MM.1S (cell line): Measurements from ENCODE around the gene SCT.

ENCODE experiments used
- DNase-seq: peaks from one replicate; pipeline ENCODE4 v3.0.0-alpha.2; 2015
- H2AFZ ChIP-seq: fragments of 300-600 bp; sonication (generic); 2 replicates; pipeline ENCODE4 v1.6.0; 2016; ENCODE audit warnings: antibody characterized with exemption, low read length
- H3F3A ChIP-seq: fragments of 300-600 bp; sonication (generic); 2 replicates; pipeline ENCODE4 v1.6.1; 2016; ENCODE audit warnings: mild to moderate bottlenecking, antibody characterized with exemption, low read length, moderate library complexity, mixed read lengths; ENCODE audit not compliant: insufficient read depth
- H3K27ac ChIP-seq: fragments of 300-600 bp; sonication (generic); 2 replicates; pipeline ENCODE4 v1.5.1; 2016; ENCODE audit warnings: mild to moderate bottlenecking, low read length
- H3K27me3 ChIP-seq: fragments of 300-600 bp; sonication (generic); replicated peaks from 2 replicates; pipeline ENCODE4 v1.6.0; 2016; ENCODE audit warnings: low read length; ENCODE audit not compliant: insufficient read depth
- H3K36me3 ChIP-seq: fragments of 300-600 bp; sonication (generic); replicated peaks from 2 replicates; pipeline ENCODE4 v1.6.1; 2016; ENCODE audit warnings: mild to moderate bottlenecking, low read length, mixed read lengths; ENCODE audit not compliant: insufficient read depth
- H3K4me1 ChIP-seq: fragments of 300-600 bp; sonication (generic); 2 replicates; pipeline ENCODE4 v1.6.1; 2016; ENCODE audit warnings: low read length, mixed read lengths
- H3K4me2 ChIP-seq: fragments of 300-600 bp; sonication (generic); 2 replicates; pipeline ENCODE4 v1.6.0; 2016; ENCODE audit warnings: low read depth, low read length
- H3K4me3 ChIP-seq: fragments of 300-600 bp; sonication (generic); 2 replicates; pipeline ENCODE4 v1.5.1; 2016; ENCODE audit warnings: low read length, mixed read lengths
- H3K79me2 ChIP-seq: fragments of 300-600 bp; sonication (generic); 2 replicates; pipeline ENCODE4 v1.6.1; 2016; ENCODE audit warnings: mixed run types, low read length, mixed read lengths
- H3K9ac ChIP-seq: fragments of 300-600 bp; sonication (generic); 2 replicates; pipeline ENCODE4 v1.6.1; 2016; ENCODE audit warnings: low read length, mixed read lengths
- H3K9me2 ChIP-seq: fragments of 300-600 bp; sonication (generic); replicated peaks from 2 replicates; pipeline ENCODE4 v1.6.1; 2016; ENCODE audit warnings: mild to moderate bottlenecking, low read length, mixed read lengths; ENCODE audit not compliant: insufficient read depth
- H3K9me3 ChIP-seq: fragments of 300-600 bp; sonication (generic); replicated peaks from 2 replicates; pipeline ENCODE4 v1.6.1; 2016; ENCODE audit warnings: mild to moderate bottlenecking, low read length, mixed read lengths; ENCODE audit not compliant: insufficient read depth
- H4K20me1 ChIP-seq: fragments of 300-600 bp; sonication (generic); 2 replicates; pipeline ENCODE4 v1.6.1; 2016; ENCODE audit warnings: mild to moderate bottlenecking, low read length, moderate library complexity, mixed read lengths; ENCODE audit not compliant: insufficient read depth
- CTCF ChIP-seq: fragments of 300-600 bp; sonication (generic); IDR thresholded peaks from 2 replicates; pipeline ENCODE4 v1.5.1; 2016; ENCODE audit warnings: antibody characterized with exemption, low read length, mixed read lengths
- EZH2 ChIP-seq: fragments of 300-600 bp; sonication (generic); optimal IDR thresholded peaks from 2 replicates; pipeline ENCODE3; 2017; ENCODE audit warnings: low read depth, mild to moderate bottlenecking, antibody characterized with exemption, low read length, mixed read lengths
- EZH2phosphoT487 ChIP-seq: fragments of 300-600 bp; sonication (generic); IDR thresholded peaks from 2 replicates; pipeline ENCODE4 v1.6.1; 2018; ENCODE audit warnings: antibody characterized with exemption, low read length

The SCT gene

GRCh38 chr11:612961-613300 is 14.1 kb downstream of the SCT start:
- Histone ChIP-seq H3K27ac (no peak overlapping the region), H3K9me3 (no peaks in the 10 kb centered on the region), H3K27me3 (no peaks in the 10 kb centered on the region), H3K4me3 (no peak overlapping the region), H3F3A (peaks cover 11% of the 10 kb centered on the region), H3K36me3 (no peaks in the 10 kb centered on the region; the same call in 1 of the 2 replicates), H3K9me2 (no peaks in the 10 kb centered on the region), H3K4me1 (peaks cover 13% of the 10 kb centered on the region; the same call in 1 of the 2 replicates), H2AFZ (no peak overlapping the region), H3K4me2 (no peak overlapping the region), H3K79me2 (peaks cover 16% of the 10 kb centered on the region; the same call in 1 of the 2 replicates), H4K20me1 (no peaks in the 10 kb centered on the region), H3K9ac (no peak overlapping the region)
- no peak for DNase-seq
- TF ChIP-seq CTCF: no peak
- no peak for TF ChIP-seq EZH2phosphoT487
- no peak for TF ChIP-seq EZH2

GRCh38 chr11:612201-612960 is 14.6 kb downstream of the SCT start:
- Histone ChIP-seq H3K27ac (no peak overlapping the region), H3K36me3 (no peaks in the 10 kb centered on the region; the same call in 1 of the 2 replicates), H3F3A (peaks cover 11% of the 10 kb centered on the region), H4K20me1 (no peaks in the 10 kb centered on the region), H3K27me3 (no peaks in the 10 kb centered on the region), H3K9me2 (no peaks in the 10 kb centered on the region), H3K4me1 (peaks cover 13% of the 10 kb centered on the region; the same call in 1 of the 2 replicates), H3K79me2 (peaks cover 16% of the 10 kb centered on the region; the same call in 1 of the 2 replicates), H3K4me2 (no peak overlapping the region), H3K4me3 (no peak overlapping the region), H3K9ac (no peak overlapping the region), H2AFZ (no peak overlapping the region), H3K9me3 (no peaks in the 10 kb centered on the region)
- DNase-seq: no peak
- no peak for TF ChIP-seq EZH2
- 0 out of 2 replicates have a peak, but pooled peaks have one; percentile 8 for TF ChIP-seq CTCF

- no peak overlapping the region for H3K27ac ChIP-seq
Measured at GRCh38 chr11:611001-611996, 15.7 kb downstream of the SCT start.

More at GRCh38 chr11:611001-611996, 15.7 kb downstream of the SCT start:
- Histone ChIP-seq H3K9me3 (no peaks in the 10 kb centered on the region), H3K4me1 (peaks cover 10% of the 10 kb centered on the region; the same call in 1 of the 2 replicates), H2AFZ (no peak overlapping the region), H3K27me3 (no peaks in the 10 kb centered on the region), H3K9me2 (no peaks in the 10 kb centered on the region), H3K4me2 (no peak overlapping the region), H3K79me2 (peaks cover 16% of the 10 kb centered on the region; the same call in 1 of the 2 replicates), H3K4me3 (no peak overlapping the region), H4K20me1 (no peaks in the 10 kb centered on the region), H3K36me3 (peaks cover 7% of the 10 kb centered on the region; the same call in 1 of the 2 replicates), H3F3A (peaks cover 8% of the 10 kb centered on the region), H3K9ac (no peak overlapping the region)
- DNase-seq: no peak
- TF ChIP-seq CTCF: no peak
- no peak for TF ChIP-seq EZH2phosphoT487
- TF ChIP-seq EZH2: no peak
